HG02938 (cell line): ENCODE results near the gene ROR1.
"Not testable (repeated sequence)": the region's sequence is repeated elsewhere in the genome, so short reads cannot be mapped to it uniquely, and the experiment has no call there.

Experiments
- ATAC-seq: cut with Tn5 transposase; IDR thresholded peaks from one replicate; pipeline ENCODE4 v1.9.1; 2021; ENCODE audit warnings: mild to moderate bottlenecking, moderate library complexity; ENCODE audit not compliant: unreplicated experiment

ROR1 gene

GRCh38 chr1:63758791-63759190, 15.0 kb upstream of the ROR1 start:
- no peak for ATAC-seq

DNA sequence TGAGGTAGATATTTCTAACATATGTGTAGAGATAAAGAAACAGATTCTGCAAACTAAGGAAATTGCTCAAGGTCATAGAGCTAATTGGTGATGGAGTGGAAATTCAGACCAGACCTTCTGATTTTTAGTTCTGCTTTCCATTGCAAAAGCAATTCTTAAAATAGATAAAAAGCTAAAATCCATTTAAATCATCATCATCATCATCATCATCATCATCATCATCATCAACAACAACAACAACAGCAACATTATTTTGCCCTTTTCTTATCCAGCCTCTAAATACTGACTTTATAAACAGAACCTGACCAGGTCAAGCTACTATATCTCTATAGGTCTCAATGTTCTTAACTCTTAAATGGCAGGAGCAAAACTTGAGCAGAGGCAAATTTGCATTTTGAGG, 14.0 kb upstream of the ROR1 start:
- ATAC-seq, result no peak

DNA sequence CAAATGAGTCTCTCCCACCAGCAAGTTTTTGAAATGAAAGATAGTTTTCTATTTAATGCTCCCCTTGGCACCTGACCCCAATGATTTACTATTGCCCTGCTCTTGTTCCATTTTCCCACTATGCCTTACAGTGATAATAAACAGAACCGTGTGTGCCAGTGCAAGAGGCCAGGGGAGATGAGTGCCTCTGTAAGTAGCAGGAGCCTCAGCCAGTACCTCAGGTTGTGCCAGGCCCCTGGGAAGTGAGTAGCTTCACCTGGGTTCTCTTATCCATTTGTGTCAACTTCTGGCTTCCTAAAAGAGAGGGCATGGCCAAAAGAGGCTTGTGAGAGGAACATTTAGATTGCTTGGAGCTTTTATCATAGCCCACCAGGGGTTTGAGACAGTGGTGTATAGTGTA, 3.4 kb upstream of the ROR1 start:
- no peak for ATAC-seq

- no peak for ATAC-seq
Measured at GRCh38 chr1:63772201-63772600, 1.6 kb upstream of the ROR1 start.

DNA sequence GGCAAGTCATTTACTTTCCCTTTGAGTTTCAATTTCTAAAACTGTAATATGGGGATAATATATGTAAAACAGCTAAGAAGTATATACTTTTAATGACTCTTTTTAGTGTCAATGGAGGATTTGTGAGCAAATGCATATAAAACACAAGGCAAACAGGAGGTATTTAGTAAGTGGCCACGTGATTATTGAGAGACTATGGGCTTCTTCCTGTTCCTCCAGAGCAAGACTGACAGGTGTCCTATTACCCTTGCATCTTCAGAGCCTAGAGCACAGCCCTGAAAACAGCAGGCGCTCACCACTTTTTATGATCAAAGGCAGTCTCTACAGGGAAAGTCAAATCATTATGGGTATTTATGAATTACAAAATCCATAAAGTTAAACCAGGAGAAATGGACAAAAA, 941 bp upstream of the ROR1 start:
- ATAC-seq, result no peak

DNA sequence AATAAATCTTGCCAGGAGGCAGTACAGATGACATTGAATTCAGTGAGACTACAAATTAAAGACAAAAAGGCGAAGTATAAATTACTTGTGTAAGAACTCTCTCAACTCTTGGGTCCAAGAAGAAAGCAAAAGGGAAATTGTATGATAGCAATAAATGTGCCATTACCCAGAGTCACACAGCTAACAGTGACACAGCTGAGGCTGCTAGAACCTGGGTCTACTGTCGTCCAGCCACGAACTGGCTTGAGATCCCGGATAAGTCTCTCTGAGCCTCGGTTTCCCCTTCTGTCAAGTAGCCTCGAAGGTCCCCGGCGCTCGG, 362 bp upstream of the ROR1 start:
- peak; percentile 9 for ATAC-seq

DNA sequence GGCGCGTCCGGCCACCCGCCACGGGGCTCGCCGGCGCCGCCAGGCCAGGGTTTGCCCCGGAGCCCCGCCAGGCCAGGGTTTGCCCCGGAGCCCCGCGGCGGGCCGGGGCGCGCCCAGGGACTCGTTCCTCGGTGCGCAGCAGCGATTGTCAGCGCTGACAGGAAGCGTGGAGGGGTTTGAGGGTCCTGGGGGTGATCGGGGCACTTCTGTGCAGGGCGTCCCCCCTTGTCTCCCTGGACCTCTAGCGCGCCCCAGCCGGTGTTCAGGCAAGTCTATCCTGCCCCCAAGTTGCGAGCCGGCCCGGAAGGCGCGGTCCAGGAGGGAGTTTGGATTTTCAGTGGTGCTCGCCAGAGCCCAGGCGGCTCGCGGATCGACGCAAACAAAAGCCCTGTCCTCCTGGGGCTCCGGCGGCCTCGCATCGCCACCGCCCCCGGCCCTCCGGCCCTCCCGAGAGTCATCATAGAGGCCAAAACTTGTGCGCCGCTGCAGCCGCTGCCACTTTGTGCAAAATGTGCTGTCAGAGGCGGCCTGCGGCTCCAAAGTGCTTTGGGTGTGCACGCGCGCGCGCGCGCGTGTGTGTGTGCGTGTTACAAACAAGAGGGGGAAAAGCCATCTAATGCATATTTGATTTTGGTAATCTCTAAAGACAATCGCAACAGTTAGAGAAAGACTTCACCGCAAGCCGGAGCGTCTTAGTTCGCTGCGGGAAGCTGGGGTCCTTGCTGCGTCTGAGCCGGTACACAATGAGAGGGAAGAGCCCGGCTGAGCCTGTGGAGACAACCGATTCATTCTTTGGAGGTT, 1.0 kb downstream of the ROR1 start:
- ATAC-seq, result peak; percentile 12

DNA sequence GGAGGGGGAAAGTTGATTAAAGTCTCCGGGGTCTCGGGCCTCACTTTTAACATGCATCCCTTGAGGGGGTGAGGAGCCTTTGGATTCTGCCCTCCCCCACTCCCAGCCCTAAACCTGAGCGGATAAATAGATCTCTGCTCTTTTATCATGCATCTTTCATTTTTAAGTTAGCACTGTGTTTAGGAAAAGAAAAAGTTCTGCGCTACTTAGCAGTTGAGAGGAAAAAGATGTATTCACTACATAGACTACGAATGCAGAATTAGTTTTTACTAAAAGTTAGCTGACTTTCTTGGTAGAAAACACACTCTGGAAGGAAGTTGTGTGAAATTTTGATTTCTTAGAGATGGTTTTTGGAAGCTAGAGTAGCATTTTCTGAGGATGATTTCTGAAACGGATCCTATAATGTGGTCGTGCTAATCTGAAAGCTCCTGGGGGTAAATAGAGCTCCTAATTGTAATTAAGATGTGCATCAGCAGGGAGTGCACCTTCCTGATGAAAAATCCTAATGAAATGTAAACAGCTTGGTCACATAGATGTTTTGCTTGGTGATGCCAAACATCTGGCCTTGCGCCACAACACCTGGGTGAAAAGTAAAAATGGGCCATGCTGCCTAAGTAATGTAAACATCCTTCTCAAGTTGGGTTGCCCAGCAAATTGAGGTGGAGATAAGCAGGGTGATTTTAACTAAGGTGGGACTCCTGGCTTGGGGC, 1.8 kb downstream of the ROR1 start:
- ATAC-seq, result no peak

DNA sequence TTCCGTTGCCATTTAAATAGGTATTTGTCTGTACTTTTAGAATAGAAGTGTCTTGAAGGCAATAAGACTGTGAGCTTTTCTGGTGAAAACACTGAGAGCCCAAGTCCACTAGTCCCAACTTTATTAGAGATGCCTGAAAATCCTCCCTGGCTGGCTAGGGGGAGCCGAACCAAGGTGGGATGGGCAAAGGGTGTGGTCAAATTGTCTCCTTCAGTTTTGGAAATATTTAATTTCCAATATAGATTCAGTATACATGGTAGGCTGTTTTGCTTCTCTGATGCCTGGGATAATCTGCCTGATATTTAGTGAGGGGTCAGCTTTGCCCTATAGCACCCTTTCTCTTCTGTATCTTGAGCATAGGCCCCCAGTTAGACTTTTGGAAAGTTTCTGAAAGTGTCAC, 3.5 kb downstream of the ROR1 start:
- ATAC-seq, result no peak

DNA sequence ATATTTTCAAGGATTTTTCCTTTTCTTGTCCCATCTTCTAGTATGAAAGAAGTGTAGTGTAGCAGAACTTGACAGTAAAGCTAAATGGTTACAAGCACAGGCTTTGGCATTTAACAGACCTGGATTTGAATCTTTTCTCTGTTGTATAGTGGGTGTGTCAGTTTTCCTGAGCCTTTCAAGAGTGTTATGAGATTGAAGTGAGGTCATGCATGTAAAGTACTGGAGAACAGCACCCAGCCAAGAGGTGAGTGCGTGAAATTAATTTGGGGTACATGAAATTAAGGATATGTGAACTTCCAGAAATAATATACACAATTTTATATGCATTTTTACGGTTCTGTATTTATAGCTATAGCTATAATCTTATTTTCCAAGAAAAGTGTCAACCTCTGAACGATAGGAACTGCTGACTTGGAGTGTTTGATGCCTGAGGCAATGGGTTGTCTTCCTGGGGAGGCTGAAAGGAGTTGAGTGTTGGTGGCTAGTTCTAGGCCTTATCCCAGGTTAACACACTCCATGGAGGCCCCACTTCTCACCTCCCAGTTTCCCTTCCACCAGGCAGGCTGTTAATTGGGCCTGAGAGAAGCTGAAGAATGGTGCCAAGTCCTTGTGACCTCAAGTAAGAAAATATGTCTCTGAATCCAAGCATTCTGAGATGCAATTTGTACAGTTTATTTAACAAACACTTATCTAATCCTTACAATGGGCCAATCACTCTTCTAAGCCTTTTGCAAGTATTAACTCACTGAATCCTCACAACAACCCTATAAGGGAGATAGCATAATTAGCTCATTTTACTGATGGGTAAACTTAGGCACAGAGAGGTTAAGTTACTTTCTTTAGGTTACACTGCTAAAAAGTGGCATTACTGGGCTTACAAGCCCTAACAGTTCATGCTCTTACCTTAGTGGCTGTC, 4.4 kb downstream of the ROR1 start:
- no peak for ATAC-seq

- ATAC-seq, result no peak
Measured at GRCh38 chr1:63779338-63780211, 5.8 kb downstream of the ROR1 start.

- ATAC-seq, result no peak
Measured at GRCh38 chr1:63780565-63780964, 6.7 kb downstream of the ROR1 start.

DNA sequence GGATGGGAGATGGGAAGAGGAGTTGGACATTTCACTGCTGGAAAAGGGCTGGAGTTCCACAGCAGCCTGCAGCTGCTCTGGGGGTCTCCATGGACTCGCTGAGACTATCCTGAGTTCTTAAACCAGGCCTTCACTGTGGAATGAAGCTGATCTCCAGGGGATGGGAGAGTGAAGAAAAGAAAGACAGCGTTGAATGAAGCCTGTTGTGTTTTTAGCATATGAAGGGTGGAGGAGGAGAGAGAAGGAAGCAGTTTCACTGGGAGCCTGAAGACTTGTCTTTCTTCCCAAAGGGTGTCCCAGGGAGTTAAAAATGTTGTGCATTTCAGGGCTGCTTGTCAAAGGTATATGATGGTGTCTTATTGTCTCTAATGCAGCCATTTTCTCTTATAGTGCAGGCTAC, 9.2 kb downstream of the ROR1 start:
- no peak for ATAC-seq

DNA sequence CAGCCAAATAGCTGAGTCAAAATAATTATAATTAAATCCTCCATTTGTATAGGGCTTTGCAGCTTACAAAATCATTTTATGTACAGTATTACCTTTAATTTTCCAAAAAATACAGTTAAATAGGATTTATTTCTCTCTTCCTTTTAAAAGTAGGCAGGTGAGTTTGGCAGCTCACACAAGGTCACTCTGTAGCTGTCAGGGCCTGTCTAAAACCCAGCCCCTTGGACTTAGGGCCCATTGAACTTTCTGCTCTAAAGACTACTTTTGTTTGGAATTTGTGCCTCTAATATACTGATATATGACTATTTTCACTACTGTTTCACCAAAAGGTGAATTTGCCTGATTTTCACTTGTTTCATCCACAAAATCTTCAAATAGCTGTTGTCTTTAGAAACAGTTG, 10.3 kb downstream of the ROR1 start:
- ATAC-seq, result no peak

GRCh38 chr1:63784489-63785390, 10.9 kb downstream of the ROR1 start:
- no peak for ATAC-seq

DNA sequence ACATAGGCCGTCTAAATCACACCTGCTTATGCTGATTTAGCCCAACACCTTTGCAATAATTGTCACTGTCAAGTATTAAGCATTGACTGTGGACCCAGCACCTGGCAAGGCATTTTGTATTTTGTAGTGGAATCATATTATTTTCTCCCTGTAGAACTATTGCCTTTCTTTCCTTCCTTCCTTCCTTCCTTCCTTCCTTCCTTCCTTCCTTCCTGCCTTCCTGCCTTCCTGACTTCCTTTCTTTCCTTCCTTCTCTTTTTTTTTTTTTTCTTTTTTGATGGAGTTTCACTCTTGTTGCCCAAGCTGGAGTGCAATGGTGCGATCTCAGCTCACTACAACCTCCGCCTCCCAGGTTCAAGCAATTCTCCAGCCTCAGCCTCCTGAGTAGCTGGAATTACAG, 13.5 kb downstream of the ROR1 start:
- ATAC-seq, result not testable (repeated sequence)

DNA sequence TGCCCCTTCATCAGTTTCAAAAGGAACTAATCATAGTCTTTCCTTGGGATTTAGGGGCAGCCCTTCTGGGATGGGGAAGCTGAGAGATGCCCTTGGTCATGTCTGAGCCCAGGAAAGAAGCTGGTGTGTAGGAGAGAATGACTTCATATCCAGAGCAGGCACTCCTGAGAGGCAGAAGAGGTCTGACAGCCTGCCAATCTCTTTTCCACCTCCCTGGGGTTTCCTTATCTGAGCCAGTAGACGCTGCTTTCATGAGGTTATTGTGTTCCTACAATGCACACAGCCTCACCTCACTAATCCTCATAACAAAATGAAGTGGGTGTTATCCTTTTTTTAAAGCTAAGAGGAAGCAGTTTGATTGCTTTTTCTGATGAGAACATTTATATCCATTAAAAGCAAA, 14.1 kb downstream of the ROR1 start:
- no peak for ATAC-seq

DNA sequence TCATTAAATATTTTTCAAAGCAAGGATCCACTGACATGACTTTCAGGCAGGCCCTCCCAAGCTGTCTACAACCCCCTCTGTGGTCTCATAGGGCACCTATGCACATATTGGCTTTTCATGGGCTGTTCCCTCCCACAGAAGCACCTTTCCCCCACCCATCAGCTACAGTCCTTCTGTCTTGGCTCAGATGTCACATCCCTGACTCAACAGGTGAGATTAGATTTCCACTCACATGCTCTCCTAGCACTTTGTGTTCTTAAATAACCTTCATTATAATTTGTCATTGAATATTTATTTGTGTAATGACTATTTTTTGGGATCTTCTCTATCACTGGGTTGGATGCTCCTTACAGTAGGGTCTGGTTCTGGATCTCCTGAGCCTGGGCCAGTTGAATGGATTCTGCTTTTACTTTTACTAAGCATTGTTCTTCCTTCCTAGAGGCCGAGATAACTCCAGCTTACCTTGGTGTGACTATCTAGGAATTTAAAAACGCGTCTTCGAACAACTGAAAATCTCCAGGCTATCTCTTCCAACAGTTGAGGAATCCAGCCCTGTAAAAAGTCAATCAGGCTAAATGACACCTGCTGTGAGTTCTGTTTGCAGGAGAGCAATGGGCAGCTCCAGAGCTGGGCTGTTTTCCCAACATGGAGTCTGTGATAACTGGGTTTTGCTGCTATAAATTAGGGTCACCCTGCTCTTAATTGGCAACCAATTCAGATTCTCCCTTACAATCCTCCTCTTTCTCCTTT, 16.2 kb downstream of the ROR1 start:
- no peak for ATAC-seq

GRCh38 chr1:63790989-63791388, 17.2 kb downstream of the ROR1 start:
- no peak for ATAC-seq
